Urinary bladder (tissue), 4 donors: ENCODE results near the gene RNU1-2. TPM values are rescaled to one million over a fixed set of nuclear protein-coding genes. Genes with fewer than 3 reads are reported as not detected.
A peak's percentile ranks its signal among the peaks of the same experiment; 100 is the strongest.
"Not testable (repeated sequence)": the region's sequence is repeated elsewhere in the genome, so short reads cannot be mapped to it uniquely, and the experiment has no call there.

Experiments used
- DNase-seq: peaks from one replicate; pipeline ENCODE4 v3.0.0-alpha.2; 2015; ENCODE audit errors: extremely low spot score
- H3K27ac ChIP-seq: one replicate; pipeline ENCODE4 v1.5.1; 2013; ENCODE audit warnings: low read depth, mild to moderate bottlenecking, moderate library complexity
- H3K36me3 ChIP-seq: one replicate; pipeline ENCODE4 v1.6.1; 2013; ENCODE audit warnings: mild to moderate bottlenecking, moderate library complexity; ENCODE audit not compliant: insufficient read depth
- H3K4me1 ChIP-seq: one replicate; pipeline ENCODE4 v1.6.1; 2013; ENCODE audit warnings: mild to moderate bottlenecking, moderate library complexity; ENCODE audit not compliant: insufficient read depth
- H3K4me3 ChIP-seq: one replicate; pipeline ENCODE4 v1.5.1; 2013; ENCODE audit warnings: low read depth, low read length
- WGBS: extraction: QIAGEN DNeasy Blood & Tissue Kit; methylation state at CpG from one replicate; pipeline ENCODE4 v1.1.7; 2013; 5-methylcytosine and 5-hydroxymethylcytosine counted together
- polyA plus RNA-seq: library from polyadenylated mRNA; stranded (reverse); fragments of 200-250 nt; gene quantifications from one replicate; pipeline ENCODE4 v1.2.3, GENCODE V29; 2013
- total RNA-seq: library from RNA; depleted of rRNA; stranded (reverse); fragments of >200 nt; gene quantifications from one replicate; pipeline ENCODE4 v1.2.3, GENCODE V29; 2014
- donor health status: healthy with polysubstance abuse.
- donor health status: healthy.

The RNU1-2 gene
- total RNA-seq, result under 0.01 TPM
- polyA plus RNA-seq, result not detected

DNA sequence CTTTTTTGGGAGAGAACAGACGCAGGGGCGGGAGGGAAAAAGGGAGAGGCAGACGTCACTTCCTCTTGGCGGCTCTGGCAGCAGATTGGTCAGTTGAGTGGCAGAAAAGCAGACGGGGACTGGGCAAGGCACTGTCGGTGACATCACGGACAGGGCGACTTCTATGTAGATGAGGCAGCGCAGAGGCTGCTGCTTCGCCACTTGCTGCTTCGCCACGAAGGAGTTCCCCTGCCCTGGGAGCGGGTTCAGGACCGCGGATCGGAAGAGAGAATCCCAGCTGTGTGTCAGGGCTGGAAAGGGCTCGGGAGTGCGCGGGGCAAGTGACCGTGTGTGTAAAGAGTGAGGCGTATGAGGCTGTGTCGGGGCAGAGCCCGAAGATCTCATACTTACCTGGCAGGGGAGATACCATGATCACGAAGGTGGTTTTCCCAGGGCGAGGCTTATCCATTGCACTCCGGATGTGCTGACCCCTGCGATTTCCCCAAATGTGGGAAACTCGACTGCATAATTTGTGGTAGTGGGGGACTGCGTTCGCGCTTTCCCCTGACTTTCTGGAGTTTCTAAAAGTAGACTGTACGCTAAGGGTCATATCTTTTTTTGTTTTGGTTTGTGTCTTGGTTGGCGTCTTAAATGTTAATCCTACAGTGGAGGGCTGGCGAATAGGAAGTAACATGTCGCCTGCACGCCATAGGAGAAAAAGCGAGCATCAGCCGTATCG lies at the start of gene RNU1-2:
Gene RNU1-2, plus strand, starts transcription at position 383 of the 718 bp plus-strand sequence.
- H3K36me3 ChIP-seq, H3K4me3 ChIP-seq, H3K4me1 ChIP-seq: not testable (repeated sequence)
- peak within 1 kb of the TSS; percentile 88 for H3K27ac ChIP-seq
- WGBS, result under 1% methylated on average over 30 of the region's 39 CpGs
- DNase-seq, result peak; percentile 96

DNA sequence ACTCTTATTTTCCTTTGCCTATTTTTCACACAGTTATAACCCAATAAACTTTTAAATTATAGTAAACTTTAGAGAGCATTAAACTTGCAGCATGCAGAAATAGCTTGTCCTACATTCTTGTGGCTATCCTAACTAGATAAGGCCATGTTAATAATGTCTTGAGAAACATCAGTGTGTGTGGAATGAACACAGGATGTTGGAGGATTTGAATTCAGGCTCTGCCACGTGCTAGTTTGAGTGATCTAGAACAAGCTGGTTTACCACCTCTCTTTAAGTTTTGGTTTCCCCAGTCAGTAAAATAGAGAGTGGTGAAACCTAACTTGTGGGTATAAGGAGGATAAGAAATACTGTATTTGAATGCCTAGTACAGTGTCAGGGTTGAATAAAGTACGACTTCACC lies 39.6 kb upstream of the RNU1-2 start:
- H3K27ac ChIP-seq, H3K4me3 ChIP-seq, DNase-seq, H3K36me3 ChIP-seq, H3K4me1 ChIP-seq: not testable (repeated sequence)
- 72% methylated on average over 2 of the region's 2 CpGs for WGBS

DNA sequence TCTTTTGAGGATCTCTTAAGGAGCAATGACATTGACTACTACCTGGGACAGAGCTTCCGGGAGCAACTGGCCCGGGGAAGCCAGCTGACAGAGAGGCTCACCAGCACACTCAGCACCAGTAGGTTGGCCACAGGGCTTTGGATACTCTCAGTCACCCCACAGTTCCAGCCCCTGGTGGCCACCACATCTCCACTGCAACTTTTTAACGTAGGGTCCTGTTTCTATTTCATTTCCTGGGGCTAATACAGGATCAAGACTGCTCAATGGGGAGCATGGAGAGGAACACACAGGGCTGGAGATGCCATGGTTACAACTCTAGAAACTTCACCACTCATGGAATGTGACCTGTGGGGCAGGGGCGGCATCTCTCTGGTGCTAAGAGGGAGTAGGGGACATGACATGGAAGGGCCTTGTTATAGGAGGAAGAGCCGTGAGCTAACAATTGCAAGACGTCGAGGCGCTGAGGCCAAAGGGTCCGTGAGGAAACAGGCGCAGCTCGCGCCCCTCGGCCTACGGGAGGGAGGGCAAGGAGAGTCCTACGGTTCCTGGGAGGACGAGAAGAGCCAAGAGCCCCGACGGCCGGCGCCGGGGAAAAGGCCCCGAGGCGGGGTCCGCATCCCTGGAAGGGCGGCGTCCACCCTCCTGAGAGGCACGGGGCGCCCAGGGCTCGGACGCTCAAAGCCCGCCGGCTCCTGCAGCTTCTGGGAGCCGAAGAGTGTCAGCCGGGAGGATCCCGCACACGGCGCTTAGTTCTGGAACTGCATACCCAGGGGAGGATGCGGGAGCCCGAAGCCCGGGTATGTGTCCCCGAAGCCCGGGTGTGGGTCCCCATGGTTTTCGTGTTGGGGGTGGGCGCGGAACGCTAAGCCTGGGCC lies 36.4 kb upstream of the RNU1-2 start:
- not testable (repeated sequence) for H3K27ac ChIP-seq, DNase-seq
- 37% methylated on average over 29 of the region's 46 CpGs for WGBS

DNA sequence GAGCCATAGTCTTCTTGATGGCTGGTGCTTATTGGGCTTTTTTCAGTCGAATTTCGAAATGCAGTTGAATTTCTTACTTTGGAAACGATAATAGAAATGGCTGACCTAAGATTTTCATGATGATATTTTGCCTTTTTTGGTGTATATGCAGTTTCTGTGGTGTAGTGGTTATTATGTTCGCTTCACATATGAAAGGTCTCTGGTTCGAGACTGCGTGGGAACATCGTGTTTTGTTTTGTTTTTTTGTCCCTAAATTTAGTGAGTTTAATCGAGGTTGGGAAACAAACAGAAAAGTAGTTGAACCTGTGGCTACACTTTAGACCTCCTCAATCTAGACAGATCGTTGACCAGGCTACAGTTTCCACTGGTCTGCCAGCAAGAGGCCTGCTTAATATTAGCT lies 35.7 kb upstream of the RNU1-2 start:
- not testable (repeated sequence) for H3K36me3 ChIP-seq, DNase-seq, H3K4me3 ChIP-seq, H3K4me1 ChIP-seq, H3K27ac ChIP-seq
- 65% methylated on average over 7 of the region's 9 CpGs for WGBS

More for the DNA sequence above, 36.4 kb upstream of the RNU1-2 start:
- H3K4me3 ChIP-seq, H3K36me3 ChIP-seq, H3K4me1 ChIP-seq: not testable (repeated sequence)

DNA sequence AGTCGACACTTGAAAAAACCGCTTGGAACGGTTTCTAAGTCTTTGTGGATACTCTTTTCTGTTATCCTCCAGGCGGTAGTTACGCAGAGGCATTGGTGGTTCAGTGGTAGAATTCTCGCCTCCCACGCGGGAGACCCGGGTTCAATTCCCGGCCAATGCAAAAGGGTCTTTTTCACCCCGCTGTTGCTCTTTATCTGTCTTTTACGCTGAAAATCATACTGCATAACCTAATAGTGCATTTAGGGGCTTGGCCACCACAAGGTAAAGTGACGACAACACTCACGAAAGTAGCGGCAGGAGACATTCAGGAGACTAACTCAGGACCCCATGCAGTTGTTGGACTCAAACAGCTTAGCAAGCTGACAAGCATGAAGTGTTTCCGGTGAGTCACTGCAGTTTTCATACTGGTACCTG lies 33.9 kb upstream of the RNU1-2 start:
- not testable (repeated sequence) for H3K27ac ChIP-seq, H3K4me3 ChIP-seq, H3K36me3 ChIP-seq, H3K4me1 ChIP-seq, DNase-seq
- WGBS, result 49% methylated on average over 9 of the region's 16 CpGs

DNA sequence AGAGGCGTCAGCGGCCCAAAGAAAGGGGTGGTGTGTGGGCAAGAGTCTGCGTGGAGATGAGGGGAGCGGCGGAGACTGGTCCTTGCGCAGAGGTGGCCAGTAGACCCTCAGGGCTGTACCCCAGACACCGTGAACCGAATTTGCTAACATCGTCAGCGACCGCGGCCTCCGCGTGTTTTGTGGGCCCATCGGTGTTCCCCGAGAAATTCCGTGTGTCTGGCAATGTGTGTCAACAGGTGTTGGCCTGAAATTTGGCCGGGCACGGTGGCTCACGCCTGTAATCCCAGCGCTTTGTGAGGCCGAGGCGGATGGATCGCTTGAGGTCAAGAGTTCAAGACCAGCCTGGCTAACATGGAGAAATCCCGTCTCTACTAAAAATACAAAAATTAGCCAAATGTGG lies 33.4 kb upstream of the RNU1-2 start:
- not testable (repeated sequence) for H3K27ac ChIP-seq, H3K36me3 ChIP-seq, H3K4me1 ChIP-seq, DNase-seq, H3K4me3 ChIP-seq
- 96% methylated on average over 25 of the region's 25 CpGs for WGBS

DNA sequence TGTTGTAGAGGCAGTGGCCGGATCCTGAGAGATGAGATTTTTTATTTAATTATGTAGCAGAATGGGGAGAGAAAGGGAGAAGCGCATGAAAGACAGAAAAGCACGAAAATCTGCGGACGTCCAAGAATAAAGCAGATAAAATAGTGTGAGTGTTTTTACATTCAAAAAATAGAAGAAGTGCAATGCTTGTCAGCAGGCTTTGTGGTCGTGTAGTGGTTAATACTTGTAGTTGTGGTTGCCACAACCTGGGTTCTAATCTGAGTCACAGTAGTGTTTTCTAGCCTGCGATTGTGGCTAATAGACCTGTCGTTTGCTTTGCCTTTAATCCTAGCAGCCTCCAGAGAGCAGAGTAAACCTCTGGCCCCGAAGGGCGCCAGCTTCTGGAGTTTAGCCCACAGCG lies 32.8 kb upstream of the RNU1-2 start:
- not testable (repeated sequence) for H3K4me1 ChIP-seq, DNase-seq, H3K27ac ChIP-seq, H3K4me3 ChIP-seq, H3K36me3 ChIP-seq
- 76% methylated on average over 5 of the region's 11 CpGs for WGBS

DNA sequence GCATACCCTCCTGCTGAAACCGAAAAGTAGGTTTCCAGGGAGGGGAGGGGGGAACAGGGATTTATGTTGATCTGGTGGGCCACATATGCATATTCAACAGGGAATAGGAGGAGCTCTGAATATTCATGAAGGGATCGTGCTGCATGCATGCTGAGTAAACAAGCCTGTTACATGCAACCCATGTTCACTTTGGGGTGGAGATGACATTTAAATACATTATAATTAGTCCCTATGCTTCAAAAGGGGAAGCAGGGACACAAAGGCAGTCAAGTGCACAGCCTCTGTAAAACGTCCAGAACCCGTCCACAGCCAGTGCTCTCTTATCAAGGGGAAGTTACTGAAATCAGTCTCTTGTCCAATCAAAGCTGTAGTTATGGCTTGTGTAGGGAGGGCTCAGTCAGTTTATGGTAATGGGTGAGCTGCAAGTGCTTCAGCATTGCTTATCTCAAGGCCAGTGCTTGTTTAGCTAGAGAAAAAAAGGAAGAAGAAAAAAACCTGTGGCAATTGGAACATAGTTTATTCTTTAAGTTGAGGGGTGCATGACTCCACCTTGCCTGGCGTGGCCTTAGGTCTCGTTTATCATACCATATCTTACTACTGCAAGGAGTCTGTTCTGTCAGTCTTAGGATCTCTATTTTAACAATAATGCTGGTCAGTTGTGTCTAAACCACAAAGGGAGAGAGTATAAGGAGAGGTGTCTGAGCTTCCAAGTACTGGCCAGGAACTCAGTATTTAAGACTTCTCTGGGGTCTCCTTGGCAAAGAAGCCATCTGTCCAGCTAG lies 28.7 kb upstream of the RNU1-2 start:
- not testable (repeated sequence) for H3K4me3 ChIP-seq, H3K27ac ChIP-seq, DNase-seq, H3K4me1 ChIP-seq, H3K36me3 ChIP-seq
- WGBS, result 27% methylated on average over 4 of the region's 6 CpGs

DNA sequence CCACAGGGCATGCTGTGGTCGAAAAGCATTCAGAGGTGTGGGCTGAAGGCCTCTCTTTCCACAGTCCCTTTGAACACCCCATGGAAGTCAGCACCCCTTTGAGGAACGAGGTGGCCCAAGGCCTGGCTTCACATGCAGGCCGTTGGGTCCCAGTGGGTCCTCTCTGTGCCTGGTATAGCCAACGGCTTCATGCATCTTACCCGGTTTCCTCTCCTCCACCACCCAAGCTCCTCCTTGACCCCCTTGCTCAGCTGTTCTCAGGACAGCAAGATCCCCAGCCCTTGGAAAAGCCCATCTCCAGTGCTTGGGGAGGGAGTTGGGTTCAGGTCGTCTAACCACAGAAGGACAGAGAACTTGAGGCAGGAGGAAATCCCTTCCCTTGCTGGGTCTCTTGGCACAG lies 27.0 kb upstream of the RNU1-2 start:
- H3K27ac ChIP-seq, DNase-seq, H3K4me1 ChIP-seq, H3K36me3 ChIP-seq, H3K4me3 ChIP-seq: not testable (repeated sequence)
- WGBS, result 92% methylated on average over 5 of the region's 6 CpGs

DNA sequence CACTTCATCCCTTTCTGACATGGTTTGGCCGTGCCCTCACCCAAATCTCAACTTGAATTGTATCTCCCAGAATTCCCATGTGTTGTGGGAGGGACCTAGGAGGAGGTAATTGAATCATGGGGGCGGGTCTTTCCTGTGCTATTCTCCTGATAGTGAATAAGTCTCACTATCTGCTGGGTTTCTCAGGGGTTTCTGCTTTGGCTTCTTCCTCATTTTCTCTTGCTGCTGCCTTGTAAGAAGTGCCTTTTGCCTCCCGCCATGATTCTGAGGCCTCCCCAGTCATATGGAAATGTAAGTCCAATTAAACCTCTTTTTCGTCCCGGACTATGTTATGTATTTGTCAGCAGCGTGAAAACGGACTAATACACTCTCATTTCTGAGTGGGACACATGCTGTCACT lies 25.8 kb upstream of the RNU1-2 start:
- not testable (repeated sequence) for H3K4me3 ChIP-seq, H3K36me3 ChIP-seq, H3K4me1 ChIP-seq, H3K27ac ChIP-seq, DNase-seq
- 78% methylated on average over 6 of the region's 7 CpGs for WGBS

DNA sequence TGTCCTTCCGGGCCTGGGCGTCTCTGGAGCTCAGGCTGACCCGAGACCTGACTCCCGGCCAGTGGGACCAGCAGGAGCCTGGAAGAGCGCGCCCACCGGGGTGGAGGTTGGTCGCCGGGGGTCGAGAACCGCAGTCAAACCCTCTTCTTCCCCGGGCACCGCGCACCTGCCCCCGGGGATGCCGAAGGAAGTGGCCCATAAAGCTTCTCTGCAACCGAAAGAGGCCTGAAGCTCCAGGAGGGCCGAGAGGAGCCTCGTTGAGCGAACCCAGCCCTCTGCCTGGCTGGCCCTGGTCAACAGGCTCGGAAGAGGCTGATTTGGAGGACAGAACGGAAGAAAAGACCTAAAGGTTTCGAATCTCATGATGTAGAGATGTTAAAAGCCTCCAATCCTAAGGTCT lies 24.6 kb upstream of the RNU1-2 start:
- not testable (repeated sequence) for DNase-seq, H3K4me1 ChIP-seq
- 71% methylated on average over 23 of the region's 23 CpGs for WGBS

DNA sequence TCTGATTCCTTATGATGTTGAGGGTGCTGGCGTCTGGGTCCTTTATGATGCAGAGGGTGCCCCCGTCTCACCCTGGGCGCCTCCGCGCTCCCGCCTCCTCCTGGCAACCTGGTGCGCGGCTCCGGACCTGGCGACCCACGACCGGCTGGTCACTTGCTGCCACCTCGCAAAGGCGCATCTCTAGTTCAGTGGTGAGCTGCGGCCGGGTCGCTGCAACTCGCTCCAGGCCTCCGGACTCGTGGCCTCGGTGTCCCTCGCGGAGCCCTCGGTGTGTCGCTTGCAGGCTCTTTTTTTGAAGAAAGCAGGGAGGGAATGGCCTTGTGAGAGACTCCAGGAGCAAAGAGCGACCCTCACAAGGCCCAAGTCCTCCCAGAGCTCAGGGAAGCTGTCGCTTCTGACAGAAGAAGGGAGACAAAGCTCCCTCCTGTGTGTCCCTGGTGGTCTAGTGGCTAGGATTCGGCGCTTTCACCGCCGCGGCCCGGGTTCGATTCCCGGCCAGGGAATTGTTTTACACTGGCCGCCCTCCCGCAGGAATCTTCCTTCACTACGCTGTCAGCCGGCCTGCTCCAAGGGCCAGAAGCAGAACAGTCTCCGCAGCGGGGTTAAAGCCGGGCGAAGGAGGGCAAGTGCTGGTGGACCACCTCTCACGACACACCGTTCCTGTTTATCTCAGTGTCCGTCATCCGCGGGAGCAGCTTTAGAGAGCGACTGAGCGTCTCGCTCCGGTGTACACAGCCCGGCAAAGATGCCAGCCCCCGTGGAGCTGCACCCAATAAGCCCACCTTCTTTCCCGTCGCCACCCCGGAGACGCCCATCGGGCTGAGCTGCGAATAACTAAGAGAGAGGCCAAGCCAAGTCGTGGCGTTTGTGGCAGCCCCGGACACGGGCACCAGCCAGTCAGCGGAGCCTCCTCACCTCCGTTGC lies 23.4 kb upstream of the RNU1-2 start:
- 26% methylated on average over 58 of the region's 66 CpGs for WGBS
- H3K27ac ChIP-seq, result not testable (repeated sequence)

More for the DNA sequence above, 24.6 kb upstream of the RNU1-2 start:
- H3K27ac ChIP-seq, H3K4me3 ChIP-seq, H3K36me3 ChIP-seq: not testable (repeated sequence)

More for the DNA sequence above, 23.4 kb upstream of the RNU1-2 start:
- DNase-seq, H3K4me1 ChIP-seq, H3K36me3 ChIP-seq, H3K4me3 ChIP-seq: not testable (repeated sequence)
